Activated CD8-positive, alpha-beta T cell treated with anti-CD3 and anti-CD28 coated beads for 36 hours (primary cell): Measurements from ENCODE around the gene RBM47. TPM values are rescaled to one million over a fixed set of nuclear protein-coding genes. Genes with fewer than 3 reads are reported as not detected.

Experiments used
- ATAC-seq: fragments of 200-7000 bp; cut with Tn5 transposase; one replicate; pipeline ENCODE4 v1.10.0; 2021; ENCODE audit warnings: mild to moderate bottlenecking, moderate library complexity
- CTCF ChIA-PET: fragments of 350-600 bp; sonication (Branson Sonifier 250); formaldehyde crosslinking; loops from one replicate; lab custom pipeline; 2021; ENCODE audit warnings: antibody characterized with exemption; lab: Charles Lee
- POLR2A ChIA-PET: fragments of 350-600 bp; sonication (Branson Sonifier 250); formaldehyde crosslinking; loops from one replicate; lab custom pipeline; 2021; ENCODE audit warnings: antibody characterized with exemption; lab: Charles Lee
- DNase-seq: peaks from one replicate; pipeline ENCODE4 v3.0.0-alpha.2; 2020
- H3K27ac Mint-ChIP-seq: one replicate; pipeline ENCODE4 v1.8.0; 2021; ENCODE audit warnings: mild to moderate bottlenecking, mixed read lengths
- H3K27me3 Mint-ChIP-seq: one replicate; pipeline ENCODE4 v1.8.0; 2021; ENCODE audit warnings: mixed read lengths
- H3K36me3 Mint-ChIP-seq: one replicate; pipeline ENCODE4 v1.8.0; 2021; ENCODE audit warnings: low read depth, mixed read lengths
- H3K4me1 Mint-ChIP-seq: one replicate; pipeline ENCODE4 v1.8.0; 2021; ENCODE audit warnings: low read depth, mixed read lengths
- H3K4me3 Mint-ChIP-seq: one replicate; pipeline ENCODE4 v1.8.0; 2021; ENCODE audit warnings: mild to moderate bottlenecking, moderate library complexity, mixed read lengths
- H3K9me3 Mint-ChIP-seq: one replicate; pipeline ENCODE4 v1.8.0; 2021; ENCODE audit warnings: mixed read lengths
- CTCF ChIP-seq: fragments of 200-600 bp; IDR thresholded peaks from one replicate; pipeline ENCODE4 v1.8.0; 2022; ENCODE audit warnings: antibody characterized with exemption, mild to moderate bottlenecking
- intact Hi-C: fragments of 100-400 bp; cut with micrococcal nuclease; formaldehyde crosslinking; loops from one replicate; pipeline ENCODE4 v1.10.0; 2022
- total RNA-seq, 2 experiments: library from RNA; stranded (reverse); gene quantifications; one replicate each; pipeline ENCODE4 v1.2.3, GENCODE V29; 2021

The RBM47 gene
- total RNA-seq, 2 experiments from 2014 or later: 0.13 to 0.74 TPM

GRCh38 chr4:40389986-40390385 lies 239.7 kb downstream of the RBM47 start:
- H3K4me3 Mint-ChIP-seq: no peak overlapping the region
- ATAC-seq (no peak), DNase-seq (no peak)
- no peak overlapping the region for H3K27ac Mint-ChIP-seq
- no peaks in the 10 kb centered on the region for H3K9me3 Mint-ChIP-seq
- ChIA-PET POLR2A (no interaction called here), CTCF (interaction anchor here (1.3 kb wide), 1 partner anchor 451 kb away, joined by 4 read pairs; no protein-coding TSS in a partner anchor)
- peaks cover 1% of the 10 kb centered on the region for H3K27me3 Mint-ChIP-seq
- intact Hi-C loops: no loop called here
- no peaks in the 10 kb centered on the region for H3K4me1 Mint-ChIP-seq
- TF ChIP-seq CTCF: no peak
- no peaks in the 10 kb centered on the region for H3K36me3 Mint-ChIP-seq

GRCh38 chr4:40388239-40388638 lies 241.4 kb downstream of the RBM47 start:
- Mint-ChIP-seq H3K27ac (no peak overlapping the region), H3K4me1 (no peaks in the 10 kb centered on the region), H3K27me3 (peaks cover 1% of the 10 kb centered on the region), H3K9me3 (no peaks in the 10 kb centered on the region), H3K4me3 (no peak overlapping the region), H3K36me3 (no peaks in the 10 kb centered on the region)
- ChIA-PET POLR2A (no interaction called here), CTCF (no interaction called here)
- TF ChIP-seq CTCF: no peak
- intact Hi-C loops: no loop called here
- ATAC-seq (no peak), DNase-seq (no peak)

GRCh38 chr4:40380647-40381046 lies 249.0 kb downstream of the RBM47 start:
- no peaks in the 10 kb centered on the region for H3K9me3 Mint-ChIP-seq
- TF ChIP-seq CTCF: no peak
- ChIA-PET CTCF (no interaction called here), POLR2A (no interaction called here)
- DNase-seq: no peak
- intact Hi-C loops: no loop called here
- H3K36me3 Mint-ChIP-seq: no peaks in the 10 kb centered on the region
- no peak overlapping the region for H3K4me3 Mint-ChIP-seq
- peaks cover 1% of the 10 kb centered on the region for H3K27me3 Mint-ChIP-seq
- ATAC-seq: no peak
- H3K27ac Mint-ChIP-seq: no peak overlapping the region
- no peaks in the 10 kb centered on the region for H3K4me1 Mint-ChIP-seq

GRCh38 chr4:40379248-40379647 lies 250.4 kb downstream of the RBM47 start:
- ATAC-seq (no peak), DNase-seq (no peak)
- ChIA-PET POLR2A (no interaction called here), CTCF (no interaction called here)
- Mint-ChIP-seq H3K4me3 (no peak overlapping the region), H3K27me3 (no peaks in the 10 kb centered on the region), H3K4me1 (no peaks in the 10 kb centered on the region), H3K36me3 (no peaks in the 10 kb centered on the region), H3K9me3 (no peaks in the 10 kb centered on the region), H3K27ac (no peak overlapping the region)
- TF ChIP-seq CTCF: no peak
- intact Hi-C loops: no loop called here

GRCh38 chr4:40378619-40379018 lies 251.0 kb downstream of the RBM47 start:
- POLR2A ChIA-PET: no interaction called here
- no peak for DNase-seq
- no peak for TF ChIP-seq CTCF
- no peak for ATAC-seq
- Mint-ChIP-seq H3K4me3 (no peak overlapping the region), H3K4me1 (no peaks in the 10 kb centered on the region), H3K27ac (no peak overlapping the region), H3K9me3 (no peaks in the 10 kb centered on the region), H3K27me3 (no peaks in the 10 kb centered on the region), H3K36me3 (no peaks in the 10 kb centered on the region)
- intact Hi-C loops: no loop called here
- CTCF ChIA-PET: no interaction called here
